ENCODE data around the gene ZDHHC5.
A peak's percentile ranks its signal among the peaks of the same experiment; 100 is the strongest.

ZDHHC5 gene

DNA sequence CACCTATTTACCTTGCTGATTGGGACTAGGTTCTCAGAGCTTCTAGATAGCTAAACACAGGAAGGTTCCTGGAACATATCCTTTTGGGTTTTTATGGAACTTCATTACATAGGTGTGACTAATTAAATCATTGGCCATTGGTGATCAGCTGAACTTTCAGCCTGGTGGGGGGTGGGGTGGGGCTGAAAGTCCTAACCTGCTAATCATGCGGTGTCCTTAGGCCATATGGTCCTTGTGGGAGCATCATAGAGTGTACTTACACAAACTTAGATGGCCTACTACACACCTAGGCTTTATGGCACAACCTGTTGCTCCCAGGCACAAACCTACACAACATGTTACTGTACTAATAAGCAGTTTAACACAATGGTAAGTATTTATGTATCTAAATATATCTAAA, 64.7 kb downstream of the ZDHHC5 start:
- TF ChIP-seq ZNF221 (tag by site-specific recombination; IDR thresholded peaks at IDR 0.05; ENCODE audit: borderline replicate concordance): no peak
- TF ChIP-seq SCRT2 (tag by site-specific recombination; IDR thresholded peaks at IDR 0.05): peak; percentile 77
- TF ChIP-seq ZNF660 (tag by site-specific recombination; IDR thresholded peaks at IDR 0.05): no peak
- TF ChIP-seq ZNF274 (IDR thresholded peaks at IDR 0.05; ENCODE audit: low read length): no peak
- no peak for TF ChIP-seq ZNF274 (tag by site-specific recombination; IDR thresholded peaks at IDR 0.05; ENCODE audit: borderline replicate concordance)
- TF ChIP-seq ZXDB (tag by site-specific recombination; IDR thresholded peaks at IDR 0.05): no peak
- peak; percentile 44; the same call in 1 of the 2 replicates for TF ChIP-seq SCRT1 (tag by site-specific recombination; IDR thresholded peaks at IDR 0.05; ENCODE audit: borderline replicate concordance)
- no peak for TF ChIP-seq ZBTB1 (tag by site-specific recombination; IDR thresholded peaks at IDR 0.05)
- no peak for TF ChIP-seq ZNF423 (tag by site-specific recombination; IDR thresholded peaks at IDR 0.05)
- TF ChIP-seq ZSCAN23 (tag by site-specific recombination; IDR thresholded peaks at IDR 0.05): no peak
- no peak for TF ChIP-seq ZEB2 (tag by site-specific recombination; IDR thresholded peaks at IDR 0.05)
- no peak for TF ChIP-seq ZNF16 (tag by site-specific recombination; IDR thresholded peaks at IDR 0.05; ENCODE audit: low read depth)
- H3K4me3 ChIP-seq (ENCODE audit: low read depth, low read length): no peak overlapping the region
- H3K4me1 ChIP-seq (ENCODE audit: control insufficient read depth, insufficient read depth, low read length): no peaks in the 10 kb centered on the region
- H3K27ac ChIP-seq (ENCODE audit: extremely low read depth, low read depth, low read length): no peak overlapping the region
- peaks cover 0 to 6% of the 10 kb centered on the region in 2 experiments; a peak in 2 of 3 replicates for H3K36me3 ChIP-seq (ENCODE audit: control insufficient read depth in 2 of 2, insufficient read depth in 1 of 2, low read length in 2 of 2)
- CTCF ChIA-PET: interaction anchor here (0.9 to 1.6 kb wide), 2 partner anchors 8 to 68 kb away, joined by 3 to 6 read pairs; partner anchors contain the start of gene SELENOH
- POLR2A ChIA-PET: no interaction called here
- no peaks in the 10 kb centered on the region for H3K9me3 ChIP-seq (ENCODE audit: control insufficient read depth, insufficient read depth, low read depth, low read length)

DNA sequence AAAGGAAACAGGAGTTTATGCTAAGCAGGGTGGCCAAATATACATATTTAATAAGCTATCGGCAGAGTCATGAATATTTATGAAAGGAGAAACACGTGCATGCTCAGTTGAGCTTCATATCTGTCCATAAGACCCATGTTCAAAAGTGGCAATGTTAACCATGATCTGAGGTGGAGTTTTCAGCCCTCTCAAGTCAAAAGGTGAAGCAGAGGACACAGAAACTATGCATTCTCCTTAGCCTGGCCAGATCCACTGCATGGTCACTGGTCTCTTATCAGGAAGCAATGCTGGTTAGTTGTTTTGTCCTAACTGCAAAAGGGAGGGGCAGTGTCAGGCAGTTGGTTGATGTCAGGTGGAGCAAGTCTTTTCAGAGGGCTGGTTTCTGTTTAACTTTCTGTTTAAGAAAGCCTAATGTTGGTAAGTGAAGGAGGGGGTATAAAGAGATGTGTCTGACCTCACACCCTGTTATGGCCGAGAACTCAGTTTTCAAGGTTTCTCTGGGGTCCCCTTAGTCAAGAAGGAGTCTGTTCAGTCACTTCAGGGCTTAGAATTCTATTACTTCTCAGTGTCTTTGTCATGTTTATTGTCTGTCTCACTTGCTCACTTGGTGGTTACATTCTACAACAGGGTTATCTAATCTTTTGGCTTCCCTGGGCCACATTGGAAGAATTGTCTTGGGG, 67.8 kb downstream of the ZDHHC5 start:
- H3K4me1 ChIP-seq (ENCODE audit: control insufficient read depth, insufficient read depth, low read length): no peaks in the 10 kb centered on the region
- peaks cover 0 to 35% of the 10 kb centered on the region in 2 experiments; a peak in 2 of 3 replicates for H3K36me3 ChIP-seq (ENCODE audit: control insufficient read depth in 2 of 2, insufficient read depth in 1 of 2, low read length in 2 of 2)
- no peak overlapping the region for H3K27ac ChIP-seq (ENCODE audit: extremely low read depth, low read depth, low read length)
- ChIA-PET POLR2A (interaction anchor here (0.8 to 1.4 kb wide), 2 partner anchors 8 to 9 kb away, joined by 3 to 5 read pairs; no protein-coding TSS in a partner anchor), CTCF (interaction anchor here (1.2 kb wide), 1 partner anchor 16 kb away, joined by 3 read pairs; the partner anchor contains the start of gene BTBD18)
- H3K9me3 ChIP-seq (ENCODE audit: control insufficient read depth, insufficient read depth, low read depth, low read length): no peaks in the 10 kb centered on the region
- TF ChIP-seq ZNF510 (tag by site-specific recombination; IDR thresholded peaks at IDR 0.05; ENCODE audit: insufficient replicate concordance): no peak
- TF ChIP-seq YY1 (tag by site-specific recombination; IDR thresholded peaks at IDR 0.05): no peak
- TF ChIP-seq ZNF248 (tag by site-specific recombination; IDR thresholded peaks at IDR 0.05): no peak
- no peak for TF ChIP-seq ZNF112 (tag by site-specific recombination; IDR thresholded peaks at IDR 0.05)
- TF ChIP-seq ZNF677 (tag by site-specific recombination; IDR thresholded peaks at IDR 0.05): no peak
- no peak for TF ChIP-seq KLF8 (tag by site-specific recombination; IDR thresholded peaks at IDR 0.05)
- TF ChIP-seq, protein P1, sequence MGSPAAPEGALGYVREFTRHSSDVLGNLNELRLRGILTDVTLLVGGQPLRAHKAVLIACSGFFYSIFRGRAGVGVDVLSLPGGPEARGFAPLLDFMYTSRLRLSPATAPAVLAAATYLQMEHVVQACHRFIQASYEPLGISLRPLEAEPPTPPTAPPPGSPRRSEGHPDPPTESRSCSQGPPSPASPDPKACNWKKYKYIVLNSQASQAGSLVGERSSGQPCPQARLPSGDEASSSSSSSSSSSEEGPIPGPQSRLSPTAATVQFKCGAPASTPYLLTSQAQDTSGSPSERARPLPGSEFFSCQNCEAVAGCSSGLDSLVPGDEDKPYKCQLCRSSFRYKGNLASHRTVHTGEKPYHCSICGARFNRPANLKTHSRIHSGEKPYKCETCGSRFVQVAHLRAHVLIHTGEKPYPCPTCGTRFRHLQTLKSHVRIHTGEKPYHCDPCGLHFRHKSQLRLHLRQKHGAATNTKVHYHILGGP (tag by site-specific recombination; IDR thresholded peaks at IDR 0.05): no peak
- TF ChIP-seq KLF1 (tag by site-specific recombination; IDR thresholded peaks at IDR 0.05): no peak
- no peak for TF ChIP-seq SP2 (tag by site-specific recombination; IDR thresholded peaks at IDR 0.05)
- TF ChIP-seq ZNF776 (tag by site-specific recombination; IDR thresholded peaks at IDR 0.05; ENCODE audit: borderline replicate concordance): no peak
- TF ChIP-seq ZNF701 (tag by site-specific recombination; IDR thresholded peaks at IDR 0.05): no peak
- TF ChIP-seq, protein P2, sequence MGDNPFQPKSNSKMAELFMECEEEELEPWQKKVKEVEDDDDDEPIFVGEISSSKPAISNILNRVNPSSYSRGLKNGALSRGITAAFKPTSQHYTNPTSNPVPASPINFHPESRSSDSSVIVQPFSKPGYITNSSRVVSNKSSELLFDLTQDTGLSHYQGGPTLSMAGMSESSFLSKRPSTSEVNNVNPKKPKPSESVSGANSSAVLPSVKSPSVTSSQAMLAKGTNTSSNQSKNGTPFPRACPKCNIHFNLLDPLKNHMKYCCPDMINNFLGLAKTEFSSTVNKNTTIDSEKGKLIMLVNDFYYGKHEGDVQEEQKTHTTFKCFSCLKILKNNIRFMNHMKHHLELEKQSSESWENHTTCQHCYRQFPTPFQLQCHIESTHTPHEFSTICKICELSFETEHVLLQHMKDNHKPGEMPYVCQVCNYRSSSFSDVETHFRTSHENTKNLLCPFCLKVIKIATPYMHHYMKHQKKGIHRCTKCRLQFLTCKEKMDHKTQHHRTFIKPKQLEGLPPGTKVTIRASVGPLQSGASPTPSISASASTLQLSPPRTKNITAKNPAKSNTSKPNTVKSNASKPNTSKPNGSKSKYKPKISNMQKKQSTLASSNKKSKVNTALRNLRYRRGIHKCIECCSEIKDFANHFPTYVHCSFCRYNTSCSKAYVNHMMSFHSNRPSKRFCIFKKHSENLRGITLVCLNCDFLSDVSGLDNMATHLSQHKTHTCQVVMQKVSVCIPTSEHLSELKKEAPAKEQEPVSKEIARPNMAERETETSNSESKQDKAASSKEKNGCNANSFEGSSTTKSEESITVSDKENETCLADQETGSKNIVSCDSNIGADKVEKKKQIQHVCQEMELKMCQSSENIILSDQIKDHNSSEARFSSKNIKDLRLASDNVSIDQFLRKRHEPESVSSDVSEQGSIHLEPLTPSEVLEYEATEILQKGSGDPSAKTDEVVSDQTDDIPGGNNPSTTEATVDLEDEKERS (tag by site-specific recombination; IDR thresholded peaks at IDR 0.05): no peak
- no peak for TF ChIP-seq MZF1 (tag by site-specific recombination; IDR thresholded peaks at IDR 0.05; ENCODE audit: borderline replicate concordance)
- no peak for TF ChIP-seq OVOL3 (tag by site-specific recombination; IDR thresholded peaks at IDR 0.05)
- TF ChIP-seq ZNF341 (tag by site-specific recombination; IDR thresholded peaks at IDR 0.05; ENCODE audit: low read depth): no peak
- H3K4me3 ChIP-seq (ENCODE audit: low read depth, low read length): no peak overlapping the region

Data from HEK293 (cell line).